Panc1 (cell line): ENCODE results near the gene VSX1. TPM values are rescaled to one million over a fixed set of nuclear protein-coding genes. Genes with fewer than 3 reads are reported as not detected.

Source experiments
- ATAC-seq: fragments of 200-7000 bp; cut with Tn5 transposase; 2 replicates; pipeline ENCODE4 v1.9.1; 2020; ENCODE audit warnings: mild to moderate bottlenecking, moderate library complexity
- BruUV-seq: library from RNA; stranded (reverse); fragments of 400-500 nt; replicated peaks from 2 replicates; lab custom pipeline; 2021; lab: Mats Ljungman, UMichigan
- CTCF ChIA-PET: fragments of 300-600 bp; sonication (Branson Sonifier 250); formaldehyde crosslinking; loops from one replicate; lab custom pipeline; 2022; ENCODE audit warnings: antibody characterized with exemption; lab: Charles Lee
- POLR2A ChIA-PET: fragments of 300-600 bp; sonication (Branson Sonifier 250); formaldehyde crosslinking; loops from one replicate; lab custom pipeline; 2022; ENCODE audit warnings: antibody characterized with exemption; lab: Charles Lee
- DNase-seq: peaks from one replicate; pipeline ENCODE4 v3.0.0-alpha.2; 2010; ENCODE audit warnings: low read depth, low spot score
- H3K27ac ChIP-seq: 2 replicates; pipeline ENCODE4 v1.5.1; 2011; ENCODE audit warnings: mild to moderate bottlenecking, low read length, inconsistent platforms
- H3K27me3 ChIP-seq: fragments of 200-500 bp; sonication (Bioruptor generic); 2 replicates; pipeline ENCODE4 v1.6.0; 2014; ENCODE audit warnings: low read length, inconsistent platforms; ENCODE audit not compliant: control insufficient read depth, insufficient read depth
- H3K36me3 ChIP-seq: fragments of 200-500 bp; sonication (Bioruptor generic); 2 replicates; pipeline ENCODE4 v1.5.1; 2014; ENCODE audit warnings: inconsistent platforms, mild to moderate bottlenecking, low read length, moderate library complexity; ENCODE audit not compliant: control insufficient read depth, insufficient read depth
- H3K4me1 ChIP-seq: 2 replicates; pipeline ENCODE4 v1.5.1; 2011; ENCODE audit warnings: inconsistent platforms, mild to moderate bottlenecking, low read length, moderate library complexity; ENCODE audit not compliant: control insufficient read depth, insufficient read depth
- H3K4me3 ChIP-seq, 2 experiments: 2 replicates each; pipeline ENCODE4 v1.5.1; 2011 to 2012; ENCODE audit warnings: low read depth in 2 of 2, low read length in 2 of 2, mild to moderate bottlenecking in 2 of 2, inconsistent platforms in 1 of 2, moderate library complexity in 1 of 2
- H3K9me3 ChIP-seq: fragments of 200-500 bp; sonication (Bioruptor generic); 2 replicates; pipeline ENCODE4 v1.5.1; 2014; ENCODE audit warnings: low read depth, mild to moderate bottlenecking, inconsistent platforms, low read length, moderate library complexity; ENCODE audit not compliant: control insufficient read depth, insufficient read depth
- CTCF ChIP-seq: fragments of 450-650 bp; IDR thresholded peaks from 2 replicates; pipeline ENCODE4 v1.5.1; 2017; ENCODE audit warnings: mild to moderate bottlenecking
- POLR2AphosphoS5 ChIP-seq: IDR thresholded peaks from 2 replicates; pipeline ENCODE4 v1.6.1; 2012; ENCODE audit warnings: mild to moderate bottlenecking, low read depth, low read length, moderate library complexity
- REST ChIP-seq, 2 experiments: IDR thresholded peaks; 2 replicates each; pipeline ENCODE4 v1.6.1; 2011 to 2012; ENCODE audit warnings: low read depth in 2 of 2, control low read depth in 1 of 2, low read length in 1 of 2, mild to moderate bottlenecking in 1 of 2, moderate library complexity in 1 of 2; ENCODE audit not compliant: insufficient read depth in 1 of 2
- SIN3A ChIP-seq: IDR thresholded peaks from 2 replicates; pipeline ENCODE4 v1.6.1; 2012; ENCODE audit warnings: low read depth, mild to moderate bottlenecking, low read length, moderate library complexity, borderline replicate concordance; ENCODE audit not compliant: insufficient read depth
- TCF7L2 ChIP-seq: IDR thresholded peaks from 2 replicates; pipeline ENCODE4 v1.6.1; 2011; ENCODE audit warnings: mild to moderate bottlenecking, low read depth, low read length, inconsistent platforms
- in situ Hi-C: cut with HindIII; loops from 2 replicates; pipeline ENCODE4 v1.10.0; 2016; ENCODE audit warnings: low sequenced_read_pairs, low pct_unique_long_range_greater_than_20kb
- intact Hi-C: fragments of 100-400 bp; cut with micrococcal nuclease; formaldehyde crosslinking; loops from one replicate; pipeline ENCODE4 v1.10.0; 2022; ENCODE audit not compliant: unreplicated experiment
- total RNA-seq: library from RNA; stranded (reverse); gene quantifications from one replicate; pipeline ENCODE4 v1.2.1, GENCODE V29; 2021; ENCODE audit not compliant: unreplicated experiment

Gene VSX1
- total RNA-seq, 1 experiment from 2014 or later: 0.21 TPM

- Histone ChIP-seq H3K27ac (peak overlapping the region; percentile 83; the same call in 1 of the 2 replicates), H3K9me3 (no peaks in the 10 kb centered on the region), H3K27me3 (no peaks in the 10 kb centered on the region), H3K4me1 (peaks cover 33% of the 10 kb centered on the region), H3K36me3 (no peaks in the 10 kb centered on the region), H3K4me3 (peak overlapping the region; percentile 71 to 72; a peak in 3 of 4 replicates)
- intact Hi-C loops: no loop called here
- ChIA-PET CTCF (no interaction called here), POLR2A (no interaction called here)
- in situ Hi-C loops: no loop called here
- TF ChIP-seq CTCF (no peak), POLR2AphosphoS5 (no peak), SIN3A (no peak), TCF7L2 (no peak), REST (IDR thresholded peaks at IDR 0.05; ENCODE audit: insufficient read depth in 1 of 2, low read depth in 2 of 2, low read length in 1 of 2) (no peak)
- ATAC-seq: no peak
- BruUV-seq: no TSS peak
- DNase-seq: no peak
Observed at GRCh38 chr20:25055711-25056495, 26.0 kb downstream of the VSX1 start.

- TF ChIP-seq POLR2AphosphoS5 (no peak), CTCF (no peak), TCF7L2 (no peak), REST (IDR thresholded peaks at IDR 0.05; ENCODE audit: insufficient read depth in 1 of 2, low read depth in 2 of 2, low read length in 1 of 2) (peak; percentile 71 to 79; a peak in 3 of 4 replicates), SIN3A (no peak)
- Histone ChIP-seq H3K4me3 (no peak overlapping the region), H3K9me3 (no peaks in the 10 kb centered on the region), H3K27ac (no peak overlapping the region), H3K27me3 (no peaks in the 10 kb centered on the region), H3K4me1 (peaks cover 33% of the 10 kb centered on the region), H3K36me3 (no peaks in the 10 kb centered on the region)
- no TSS peak for BruUV-seq
- DNase-seq (no peak), ATAC-seq (no peak)
- ChIA-PET POLR2A (no interaction called here), CTCF (no interaction called here)
- intact Hi-C loops: no loop called here
- in situ Hi-C loops: no loop called here
Observed at GRCh38 chr20:25054995-25055629, 26.8 kb downstream of the VSX1 start.
